Measurements from ENCODE around the gene COLEC12.

Gene COLEC12

DNA sequence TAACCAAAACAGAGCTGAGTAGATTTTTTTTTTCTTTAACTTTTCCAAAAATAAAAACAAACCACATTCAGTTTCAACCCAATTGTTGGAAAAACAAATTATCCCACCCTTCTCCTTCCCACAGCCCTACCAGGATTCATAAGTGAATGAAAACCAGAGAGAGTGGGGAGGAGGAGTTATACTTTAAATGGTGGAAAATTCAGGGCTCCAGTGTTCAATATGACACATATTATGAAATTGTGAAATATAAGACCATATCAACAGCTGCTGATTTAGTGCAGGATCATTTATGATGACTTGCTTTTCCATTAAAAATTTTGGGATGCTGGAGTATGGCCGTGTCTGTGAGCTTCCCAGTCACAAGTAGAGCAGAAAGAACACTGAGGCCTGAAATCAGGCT lies 26.7 kb downstream of the COLEC12 start:
- no peak for DNase-seq

DNA sequence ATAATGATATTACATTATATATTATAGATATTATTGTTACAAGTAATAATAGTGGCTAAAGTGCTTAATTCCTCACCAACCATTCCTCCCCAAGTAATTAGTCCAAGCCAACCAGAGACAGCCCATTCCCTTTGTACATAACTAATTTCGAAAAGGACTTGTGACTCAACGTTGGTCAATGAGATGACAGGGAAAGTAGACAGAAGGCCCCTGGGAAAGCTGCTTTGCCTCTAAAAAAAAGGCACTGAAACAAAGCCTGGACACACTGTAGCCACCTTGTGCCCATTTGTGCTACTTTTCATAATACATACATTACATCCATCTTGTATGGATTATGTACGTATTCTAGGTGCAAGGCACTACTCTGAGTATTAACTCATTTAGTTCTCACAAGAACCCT lies 28.8 kb downstream of the COLEC12 start:
- DNase-seq: no peak

DNA sequence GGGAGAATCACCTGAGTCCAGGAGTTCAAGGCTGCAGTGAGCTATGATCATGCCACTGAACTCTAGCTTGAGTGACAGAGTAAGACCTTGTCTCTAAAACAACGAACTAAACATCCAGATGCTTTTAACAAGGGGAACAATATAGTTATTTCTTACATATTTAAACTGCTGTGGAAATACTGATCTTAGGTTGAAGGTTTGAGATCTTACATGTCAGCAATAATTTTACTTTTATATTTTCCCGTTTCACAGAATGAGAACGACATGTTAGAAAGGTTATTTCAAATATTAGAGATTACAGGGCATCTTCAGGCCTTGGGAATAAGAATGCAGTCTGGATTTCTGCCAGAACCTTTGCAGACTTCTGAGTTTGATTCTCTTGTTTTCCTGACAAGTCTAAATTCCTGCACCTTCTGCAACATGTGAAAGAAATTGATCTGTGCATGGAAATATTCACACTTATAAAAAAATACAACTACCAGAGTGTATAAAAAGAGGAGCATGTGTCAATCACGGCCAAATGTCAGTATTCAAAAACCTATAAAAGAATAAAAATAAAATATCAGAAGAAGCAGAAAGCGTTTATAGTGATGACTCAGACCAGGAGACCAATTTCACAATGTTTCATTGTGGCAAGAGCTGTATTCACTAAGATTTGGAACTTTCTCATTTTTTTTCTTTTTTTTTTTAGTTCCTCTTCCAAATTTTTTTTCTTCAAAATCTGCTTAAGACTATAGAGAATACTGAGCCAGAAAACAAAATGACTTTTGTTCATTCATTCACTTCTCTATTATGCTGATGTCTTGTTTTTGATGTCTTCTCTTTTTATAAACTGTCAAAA lies 29.6 kb downstream of the COLEC12 start:
- peak; percentile 28 for DNase-seq

- DNase-seq: no peak
Measured at GRCh38 chr18:468955-469790, 31.3 kb downstream of the COLEC12 start.

DNA sequence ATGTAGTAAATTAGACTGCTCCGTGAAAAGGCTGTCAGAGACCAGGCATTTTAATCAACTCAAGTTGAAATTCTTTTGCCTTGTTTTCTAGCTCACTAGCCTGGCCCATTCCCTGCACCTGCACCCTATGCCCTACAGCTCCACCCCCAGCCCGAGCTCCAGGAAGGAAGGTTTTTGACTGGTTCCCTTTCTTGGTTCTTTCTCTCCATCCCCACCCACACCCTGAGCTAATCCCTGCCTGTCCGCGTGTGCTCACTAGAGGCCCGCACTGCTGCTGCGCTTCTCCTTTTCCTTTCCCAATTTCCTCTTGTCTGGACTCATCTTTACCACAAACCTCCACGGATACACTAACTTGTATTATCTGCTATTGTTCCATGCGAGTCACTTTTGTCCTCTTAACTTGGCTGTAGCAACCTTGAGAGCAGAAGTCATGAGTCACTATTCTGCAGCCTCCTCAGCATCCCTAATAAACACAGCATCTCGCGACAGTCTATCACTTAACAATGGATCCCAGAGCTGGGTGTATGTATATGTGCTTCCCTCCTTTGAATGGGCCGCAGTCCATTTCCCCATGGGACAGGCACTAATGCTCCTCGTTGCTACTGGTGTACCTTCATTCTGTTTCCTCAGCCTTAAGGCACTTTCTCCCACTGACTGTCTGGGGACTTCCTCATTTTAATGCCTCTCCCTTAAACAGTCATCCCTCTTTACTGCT lies 36.5 kb downstream of the COLEC12 start:
- peak; percentile 29 for DNase-seq

DNA sequence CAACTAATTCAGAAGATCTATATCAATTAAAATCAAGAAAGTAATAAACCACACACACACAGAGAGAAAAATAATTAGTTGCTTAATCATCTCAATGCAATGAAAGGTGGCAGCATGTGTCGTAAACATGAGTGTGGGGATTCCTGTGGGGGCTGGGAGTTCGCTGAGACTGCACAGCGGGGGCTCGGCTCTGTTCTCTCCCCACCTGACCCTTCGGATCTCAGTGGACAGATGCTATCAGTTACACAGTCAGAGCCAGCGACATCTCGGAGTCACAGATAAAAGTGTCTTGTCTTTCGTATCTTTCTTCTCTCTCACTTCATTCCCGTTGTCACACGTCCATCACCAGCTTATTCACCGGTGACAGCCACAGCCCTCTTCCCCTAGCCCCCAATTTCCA lies 37.1 kb downstream of the COLEC12 start:
- no peak for DNase-seq

DNA sequence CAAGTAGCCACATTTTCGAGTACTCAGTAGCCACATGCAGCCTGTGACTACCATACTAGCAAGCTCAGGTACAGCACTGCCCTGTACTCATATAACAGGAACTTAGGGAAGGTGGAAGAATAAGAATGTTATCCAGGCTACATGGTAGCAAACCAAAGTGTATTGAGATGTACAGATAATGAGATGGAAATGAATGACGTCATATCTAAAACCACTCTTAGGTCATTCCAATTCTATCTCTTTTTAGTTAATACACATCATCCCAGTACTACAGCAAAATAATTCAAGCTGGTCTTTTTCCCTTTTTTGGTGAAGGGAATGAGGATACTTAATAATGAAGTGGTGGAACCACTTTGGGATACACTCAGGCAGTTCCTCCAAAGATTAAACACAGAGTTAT lies 38.7 kb downstream of the COLEC12 start:
- no peak for DNase-seq

DNA sequence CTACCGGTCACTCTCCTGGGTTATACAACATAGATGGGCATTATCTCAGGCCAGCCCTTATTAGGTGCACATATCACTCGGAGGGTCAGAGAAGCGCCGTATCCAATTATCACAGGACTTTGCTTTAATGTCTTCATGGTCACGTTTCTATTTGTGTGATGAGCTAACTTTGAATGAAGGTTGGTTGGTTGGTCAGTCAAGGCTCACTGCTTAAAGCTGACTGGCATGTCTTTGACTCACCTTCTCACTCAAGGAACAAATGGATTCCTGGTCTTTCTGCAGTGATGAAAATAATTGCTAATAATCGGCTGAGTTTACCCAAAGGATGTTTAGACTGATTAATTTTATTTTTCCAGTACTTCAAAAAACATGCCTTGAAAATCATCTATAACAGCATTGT lies 39.7 kb downstream of the COLEC12 start:
- no peak for DNase-seq

DNA sequence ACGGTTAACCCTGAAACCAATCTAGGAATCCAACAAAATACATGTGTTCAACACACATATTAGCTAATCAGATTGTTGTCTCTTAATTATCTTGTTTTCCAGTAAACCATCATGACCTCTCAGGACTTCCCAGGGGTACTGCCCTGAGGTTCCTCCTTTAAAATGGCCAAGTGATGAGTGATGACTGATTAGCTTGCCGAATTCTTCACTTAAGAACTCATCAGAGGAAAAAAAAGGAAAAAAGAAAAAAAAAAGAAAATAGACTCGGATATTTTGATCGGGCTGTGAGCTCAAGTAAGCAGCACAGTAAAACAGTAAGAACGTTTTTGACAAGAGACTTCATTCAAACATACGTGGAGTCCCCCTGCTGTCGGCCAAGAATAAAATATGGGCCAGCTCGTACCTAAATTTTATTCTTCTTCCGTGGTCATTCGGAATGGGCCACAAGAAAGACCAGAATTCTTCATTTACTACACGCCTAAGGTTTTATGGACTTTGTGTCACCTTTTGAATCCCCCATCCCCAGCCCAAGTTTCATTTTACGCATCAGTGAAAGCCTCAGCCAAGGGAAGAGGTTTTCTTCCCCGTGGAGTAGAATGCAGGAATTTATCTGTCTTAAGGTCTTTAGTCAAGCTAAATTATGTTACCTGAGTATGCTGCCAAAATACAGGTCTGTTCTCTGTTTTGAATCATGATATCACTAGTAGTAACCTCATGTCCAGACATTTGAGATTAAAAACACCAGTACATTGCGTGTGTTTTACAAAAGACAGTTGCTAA lies 40.5 kb downstream of the COLEC12 start:
- no peak for DNase-seq

- DNase-seq: no peak
Measured at GRCh38 chr18:457521-458412, 42.7 kb downstream of the COLEC12 start.

DNA sequence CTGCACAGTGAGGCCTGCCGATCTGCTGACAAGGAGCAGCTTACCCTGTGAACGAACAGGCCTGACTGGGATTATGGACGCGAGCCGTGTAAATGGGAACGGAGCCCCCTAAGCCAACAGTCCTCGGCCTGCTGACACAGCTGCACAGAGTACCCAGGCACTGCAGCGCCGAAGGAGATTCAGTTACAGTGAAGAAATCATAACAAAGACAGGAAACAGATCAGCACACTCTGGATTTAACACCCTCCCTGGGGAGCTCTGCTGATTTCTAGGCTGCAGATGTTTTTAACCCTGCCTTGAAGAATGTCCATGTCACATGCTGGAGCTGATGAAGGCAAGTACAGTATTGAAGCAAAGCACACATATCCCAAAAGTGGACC lies 43.4 kb downstream of the COLEC12 start:
- DNase-seq: no peak

DNA sequence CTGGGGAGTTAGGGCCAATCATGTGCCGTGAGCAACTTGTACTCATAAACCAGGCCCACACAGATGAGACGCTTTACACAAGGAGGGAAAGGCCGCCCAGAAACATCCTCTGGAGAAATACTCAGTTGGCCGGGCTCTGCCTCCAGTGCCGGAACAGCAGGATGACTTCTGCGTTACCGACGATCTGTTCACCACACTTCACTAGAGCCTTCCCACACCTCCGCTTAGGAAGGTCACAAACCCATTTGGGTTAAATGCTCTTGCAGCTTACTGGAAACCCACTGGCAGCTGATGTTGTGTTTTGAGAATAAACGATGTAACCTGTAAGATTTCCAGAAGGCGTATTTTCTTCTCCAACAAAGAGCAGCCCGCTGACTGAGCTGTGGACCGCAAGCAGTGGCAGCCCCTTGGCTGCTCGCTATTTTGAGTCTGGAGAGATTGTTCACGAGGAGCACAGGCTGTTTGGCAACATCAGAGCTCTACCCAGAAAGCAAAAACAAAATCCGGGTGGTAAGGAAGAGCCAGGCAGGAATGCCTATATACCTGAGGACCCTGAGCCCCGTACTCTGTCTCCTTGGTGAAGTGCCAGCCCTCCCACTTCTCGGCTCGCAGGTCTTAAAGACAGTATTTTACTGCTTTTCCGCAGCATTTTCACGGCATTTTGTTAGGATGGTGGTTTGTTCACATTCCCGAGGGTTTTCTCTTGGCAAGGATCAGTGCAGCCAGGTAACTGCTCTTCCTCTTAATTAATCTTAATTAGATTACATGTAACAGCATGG lies 44.0 kb downstream of the COLEC12 start:
- no peak for DNase-seq

- no peak for DNase-seq
Measured at GRCh38 chr18:453400-453799, 47.1 kb downstream of the COLEC12 start.

DNA sequence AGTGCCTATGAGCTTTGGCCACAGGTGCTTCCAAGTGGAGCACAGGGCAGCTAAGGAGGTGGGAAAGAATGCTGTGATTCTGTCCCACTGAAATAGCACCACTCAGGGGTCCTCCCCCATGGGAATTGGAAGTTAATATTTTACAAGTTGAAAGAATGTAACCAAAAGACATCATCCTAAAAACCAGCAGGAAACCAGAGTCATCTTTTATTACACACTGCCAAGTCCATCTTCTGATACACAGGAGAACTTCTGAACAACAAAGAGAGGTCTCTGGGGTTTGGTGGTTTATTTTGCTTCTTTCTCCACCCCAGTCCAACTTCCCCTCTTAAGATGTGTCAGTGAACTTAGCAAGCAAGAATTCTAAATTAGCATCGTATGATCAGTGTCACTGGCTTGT lies 47.7 kb downstream of the COLEC12 start:
- no peak for DNase-seq

DNA sequence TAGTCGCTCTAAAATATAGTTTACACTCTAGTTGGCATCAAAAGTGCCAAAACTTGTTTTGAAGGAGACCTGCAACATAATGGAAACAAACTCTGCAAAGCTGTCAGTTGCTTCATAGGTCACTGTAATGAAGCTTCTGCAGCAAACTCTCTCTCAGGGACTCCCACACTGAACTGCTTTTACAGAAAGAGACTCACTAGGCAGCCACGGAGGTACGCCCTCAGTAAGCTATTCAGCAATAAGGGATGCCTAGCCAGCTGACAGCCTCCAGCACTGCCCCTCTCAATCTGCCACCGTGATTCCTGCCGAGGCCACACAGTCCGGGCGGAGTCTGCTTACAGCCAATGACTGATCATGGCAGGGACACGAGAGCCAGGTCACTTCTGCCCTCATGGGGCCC lies 51.1 kb downstream of the COLEC12 start:
- DNase-seq: no peak

DNA sequence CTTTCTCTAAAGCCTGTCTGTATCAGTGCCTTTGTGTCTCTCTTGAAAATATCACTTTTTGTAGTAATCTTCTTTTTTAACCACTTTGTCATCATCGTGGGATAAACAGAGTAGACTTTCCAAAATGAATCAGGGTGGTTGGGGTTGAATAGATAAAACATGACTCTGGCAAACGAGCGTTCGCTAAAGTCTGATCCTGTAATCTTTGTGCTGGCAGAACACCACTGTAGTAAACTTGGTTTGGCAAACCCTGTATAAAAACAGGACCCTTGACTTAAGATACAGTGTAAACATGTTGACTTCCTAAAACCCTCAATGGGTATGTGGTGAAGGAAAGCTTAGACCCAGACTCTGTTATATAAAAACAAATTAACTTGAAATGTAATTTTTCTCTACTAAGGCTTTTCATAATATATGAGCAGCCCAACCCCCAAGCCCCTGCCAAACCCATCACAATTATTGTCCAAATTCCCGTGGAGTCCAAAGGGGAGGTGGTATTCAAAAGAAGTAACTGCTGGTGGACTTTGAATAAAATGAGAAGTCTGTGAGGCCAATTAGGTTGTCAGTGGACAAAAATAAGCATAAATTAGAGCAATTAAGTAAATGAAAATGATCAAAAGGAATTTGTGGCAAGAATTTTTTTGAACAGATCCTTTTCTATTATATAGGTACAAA lies 52.2 kb downstream of the COLEC12 start:
- DNase-seq: no peak

GRCh38 chr18:446941-447560 lies 53.5 kb downstream of the COLEC12 start:
- DNase-seq: no peak

DNA sequence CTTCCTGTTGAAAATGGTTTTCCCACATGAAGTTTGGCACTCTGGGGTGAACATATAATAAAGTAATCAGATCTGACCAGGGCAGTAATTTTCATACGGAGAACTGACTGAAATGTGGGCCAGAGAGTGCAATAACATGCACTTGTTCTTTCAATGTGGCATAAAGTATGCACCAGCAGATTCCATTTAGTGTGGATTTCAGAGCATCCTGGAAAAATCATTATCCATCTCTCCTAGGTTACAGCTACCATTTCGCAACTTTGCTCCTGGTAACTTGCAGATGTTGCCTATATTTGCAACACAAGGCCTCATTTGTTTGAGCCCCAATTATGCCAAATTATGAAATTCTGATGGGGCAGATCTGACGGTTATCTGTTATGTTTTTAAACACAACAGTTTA lies 55.4 kb downstream of the COLEC12 start:
- no peak for DNase-seq

GRCh38 chr18:438571-438970 lies 61.9 kb downstream of the COLEC12 start:
- DNase-seq: no peak

DNA sequence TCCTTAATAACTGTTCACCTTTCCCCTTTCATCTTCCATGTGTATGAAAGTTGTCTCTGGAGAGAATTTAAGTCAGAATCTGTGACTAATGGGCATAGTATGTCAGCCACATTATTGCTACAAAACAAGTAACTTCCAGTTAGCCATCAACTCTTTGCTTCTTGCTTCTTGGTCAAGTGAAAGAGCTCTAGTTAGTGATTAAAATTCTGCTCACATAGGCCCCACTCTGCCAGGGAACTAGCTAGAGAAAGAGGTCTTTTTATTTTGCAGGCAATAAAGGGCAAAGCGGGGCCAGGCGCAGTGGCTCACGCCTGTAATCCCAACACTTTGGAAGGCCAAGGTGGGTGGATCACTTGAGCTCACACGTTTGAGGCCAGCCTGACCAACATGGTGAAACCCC lies 64.6 kb downstream of the COLEC12 start:
- DNase-seq: no peak

Data from OCI-M1 (cell line).